Neutrophil (primary cell): Measurements from ENCODE around the gene MAP1LC3B.

Source experiments
- H3K27ac ChIP-seq: fragments of 200-600 bp; sonication (generic); 2 replicates; pipeline ENCODE4 v1.5.1; 2016; ENCODE audit warnings: mild to moderate bottlenecking, moderate library complexity
- H3K27me3 ChIP-seq: fragments of 200-600 bp; sonication (generic); 2 replicates; pipeline ENCODE4 v1.6.0; 2016; ENCODE audit warnings: mild to moderate bottlenecking
- H3K36me3 ChIP-seq: fragments of 200-600 bp; sonication (generic); 2 replicates; pipeline ENCODE4 v1.5.1; 2017
- H3K4me1 ChIP-seq, 2 experiments: fragments of 200-600 bp in 1 of 2; sonication (generic) in 1 of 2; 1 replicate in 1 of 2; 2 replicates in 1 of 2; pipeline versions ENCODE4 v1.5.1 to v1.6.1; 2013 to 2016; ENCODE audit warnings: low read depth in 1 of 2, low read length in 1 of 2, mild to moderate bottlenecking in 1 of 2, moderate library complexity in 1 of 2; ENCODE audit not compliant: control insufficient read depth in 1 of 2, insufficient read depth in 1 of 2
- H3K4me3 ChIP-seq, 2 experiments: fragments of 200-600 bp in 1 of 2; sonication (generic) in 1 of 2; 1 replicate in 1 of 2; 2 replicates in 1 of 2; pipeline ENCODE4 v1.5.1; 2013 to 2016; ENCODE audit warnings: low read depth in 1 of 2, low read length in 1 of 2, mild to moderate bottlenecking in 1 of 2, moderate library complexity in 1 of 2
- H3K9me3 ChIP-seq: fragments of 200-600 bp; sonication (generic); 2 replicates; pipeline ENCODE4 v1.5.1; 2016
- TF ChIP-seq, protein P1 (sequence below): fragments of 200-600 bp; sonication (generic); IDR thresholded peaks from 2 replicates; pipeline ENCODE4 v1.5.1; 2016; ENCODE audit warnings: antibody characterized with exemption

The MAP1LC3B gene

DNA sequence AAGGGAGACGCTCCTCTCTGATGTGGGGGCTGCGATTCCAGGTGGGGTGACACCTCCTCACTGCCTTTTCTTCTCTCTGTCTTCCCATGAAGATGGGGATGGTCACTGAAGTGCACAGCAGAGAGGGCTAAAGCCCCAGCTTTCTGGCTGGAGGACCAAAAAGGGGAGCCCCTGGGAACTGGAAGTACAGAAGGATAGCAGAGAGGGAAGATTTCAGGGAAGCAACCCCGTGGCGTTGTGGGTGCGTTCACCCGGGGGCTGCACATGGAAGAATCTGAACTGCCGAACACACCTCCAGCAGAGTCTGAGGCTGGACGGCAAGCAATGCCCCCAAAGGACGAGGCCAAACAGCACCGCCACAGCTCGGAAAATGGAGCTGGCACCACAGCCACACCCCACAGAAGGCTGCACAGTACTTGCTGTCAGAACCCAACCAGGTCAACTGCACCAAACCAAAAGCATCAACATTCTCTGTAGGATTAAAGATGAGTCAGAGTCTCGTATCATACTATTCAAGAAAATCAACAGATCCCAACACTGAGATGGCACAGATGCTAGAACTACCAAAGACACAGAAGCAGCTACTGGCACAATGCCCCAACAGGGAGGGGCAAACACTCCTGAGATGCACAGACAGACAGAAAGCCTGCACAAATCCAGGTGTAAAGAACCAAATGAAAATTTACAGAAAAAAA, 49.9 kb downstream of the MAP1LC3B start:
- TF ChIP-seq, protein P1, sequence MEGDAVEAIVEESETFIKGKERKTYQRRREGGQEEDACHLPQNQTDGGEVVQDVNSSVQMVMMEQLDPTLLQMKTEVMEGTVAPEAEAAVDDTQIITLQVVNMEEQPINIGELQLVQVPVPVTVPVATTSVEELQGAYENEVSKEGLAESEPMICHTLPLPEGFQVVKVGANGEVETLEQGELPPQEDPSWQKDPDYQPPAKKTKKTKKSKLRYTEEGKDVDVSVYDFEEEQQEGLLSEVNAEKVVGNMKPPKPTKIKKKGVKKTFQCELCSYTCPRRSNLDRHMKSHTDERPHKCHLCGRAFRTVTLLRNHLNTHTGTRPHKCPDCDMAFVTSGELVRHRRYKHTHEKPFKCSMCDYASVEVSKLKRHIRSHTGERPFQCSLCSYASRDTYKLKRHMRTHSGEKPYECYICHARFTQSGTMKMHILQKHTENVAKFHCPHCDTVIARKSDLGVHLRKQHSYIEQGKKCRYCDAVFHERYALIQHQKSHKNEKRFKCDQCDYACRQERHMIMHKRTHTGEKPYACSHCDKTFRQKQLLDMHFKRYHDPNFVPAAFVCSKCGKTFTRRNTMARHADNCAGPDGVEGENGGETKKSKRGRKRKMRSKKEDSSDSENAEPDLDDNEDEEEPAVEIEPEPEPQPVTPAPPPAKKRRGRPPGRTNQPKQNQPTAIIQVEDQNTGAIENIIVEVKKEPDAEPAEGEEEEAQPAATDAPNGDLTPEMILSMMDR: no peak
- H3K9me3 ChIP-seq: no peaks in the 10 kb centered on the region
- H3K4me3 ChIP-seq: no peak overlapping the region
- H3K27ac ChIP-seq: no peak overlapping the region
- no peaks in the 10 kb centered on the region for H3K4me1 ChIP-seq
- no peaks in the 10 kb centered on the region for H3K36me3 ChIP-seq
- H3K27me3 ChIP-seq: no peaks in the 10 kb centered on the region

DNA sequence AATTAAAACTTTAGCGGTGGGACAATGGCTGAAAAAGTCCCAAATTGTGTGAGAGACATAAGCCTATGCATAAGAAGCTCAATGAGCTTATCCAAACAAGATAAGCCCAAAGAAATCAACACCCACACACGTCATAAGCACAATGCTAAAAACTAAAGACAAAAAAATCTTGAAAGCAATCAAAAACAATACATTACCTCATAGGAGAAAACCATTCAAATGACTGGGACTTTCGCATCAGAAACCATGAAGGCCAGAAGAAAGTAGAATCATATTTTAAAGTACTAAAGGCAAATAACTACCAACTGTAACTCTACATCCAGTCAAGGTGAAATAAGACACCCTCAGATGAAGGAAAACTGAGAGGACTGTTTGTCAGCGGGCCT, 50.4 kb downstream of the MAP1LC3B start:
- H3K4me1 ChIP-seq: no peaks in the 10 kb centered on the region
- H3K4me3 ChIP-seq: no peak overlapping the region
- no peak overlapping the region for H3K27ac ChIP-seq
- H3K9me3 ChIP-seq: no peaks in the 10 kb centered on the region
- no peaks in the 10 kb centered on the region for H3K27me3 ChIP-seq
- peaks cover 3% of the 10 kb centered on the region for H3K36me3 ChIP-seq
- TF ChIP-seq, protein P1: no peak

DNA sequence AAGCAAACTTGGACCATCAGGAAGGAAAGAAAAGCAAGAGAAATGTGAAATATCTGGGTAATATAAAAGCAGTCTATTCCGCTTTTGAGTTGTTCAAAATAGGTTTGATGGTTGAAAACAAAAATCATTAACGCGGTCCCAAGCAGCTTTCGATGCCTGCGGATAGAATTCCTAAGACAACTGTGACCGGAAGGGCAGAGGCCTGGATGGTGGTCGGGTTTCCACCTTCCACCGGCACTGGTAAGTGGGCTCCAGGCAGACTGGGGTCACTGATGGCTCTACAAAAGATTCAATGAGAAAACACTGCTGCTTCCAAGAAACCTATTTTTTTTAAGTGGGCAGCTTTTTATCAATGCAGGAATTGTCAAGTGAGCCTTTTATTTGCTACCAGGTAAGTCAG, 50.9 kb downstream of the MAP1LC3B start:
- Histone ChIP-seq H3K36me3 (peaks cover 8% of the 10 kb centered on the region), H3K4me3 (no peak overlapping the region), H3K4me1 (no peaks in the 10 kb centered on the region)

DNA sequence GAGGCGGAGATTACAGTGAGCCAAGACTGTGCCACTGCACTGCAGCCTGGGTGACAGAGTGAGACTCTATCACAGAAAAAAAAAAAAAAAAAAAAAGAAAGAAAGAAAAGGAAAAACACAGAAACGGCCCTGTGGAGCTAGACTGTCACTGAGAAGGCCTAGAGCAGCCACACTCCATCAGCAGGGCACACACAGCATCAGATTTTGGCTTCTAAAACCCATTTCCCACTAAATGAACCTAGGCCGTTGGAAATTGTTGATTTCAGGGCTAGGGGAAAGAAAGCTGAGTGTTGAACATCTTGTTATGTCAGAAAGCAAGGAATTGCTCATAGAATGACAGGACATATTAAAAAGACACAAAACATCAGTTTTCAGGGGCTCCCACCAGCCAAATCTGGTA, 51.8 kb downstream of the MAP1LC3B start:
- Histone ChIP-seq H3K4me3 (no peak overlapping the region), H3K36me3 (peaks cover 17% of the 10 kb centered on the region), H3K9me3 (no peaks in the 10 kb centered on the region), H3K27ac (no peak overlapping the region), H3K4me1 (no peaks in the 10 kb centered on the region), H3K27me3 (no peaks in the 10 kb centered on the region)
- TF ChIP-seq, protein P1: no peak

More for the DNA sequence above, 50.9 kb downstream of the MAP1LC3B start:
- no peaks in the 10 kb centered on the region for H3K9me3 ChIP-seq
- no peak overlapping the region for H3K27ac ChIP-seq
- TF ChIP-seq, protein P1: no peak
- H3K27me3 ChIP-seq: no peaks in the 10 kb centered on the region

DNA sequence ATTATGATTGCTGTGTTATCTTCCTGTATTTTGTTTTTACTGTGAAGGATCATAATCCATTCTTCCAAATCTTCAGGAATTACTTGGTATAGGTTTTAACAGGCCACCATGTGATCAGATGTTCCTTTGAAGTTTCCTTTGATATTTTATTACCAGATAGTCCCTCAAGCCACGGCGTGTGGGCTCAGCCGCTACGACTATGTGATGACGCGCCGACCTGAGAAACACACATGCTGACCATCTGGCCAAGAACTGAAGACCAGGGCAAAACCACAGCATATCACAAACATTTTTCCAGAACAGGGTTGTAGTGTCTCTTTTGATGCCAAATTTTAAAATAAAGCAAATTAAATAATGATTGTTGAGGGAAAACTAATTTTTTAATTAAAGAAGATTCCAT, 53.4 kb downstream of the MAP1LC3B start:
- Histone ChIP-seq H3K4me3 (no peak overlapping the region), H3K27me3 (no peaks in the 10 kb centered on the region), H3K9me3 (no peaks in the 10 kb centered on the region), H3K27ac (no peak overlapping the region), H3K36me3 (peaks cover 18% of the 10 kb centered on the region), H3K4me1 (no peaks in the 10 kb centered on the region)
- TF ChIP-seq, protein P1: no peak
